CD4-positive, alpha-beta T cell (primary cell): ENCODE measurements around the gene NECAP2. TPM values are rescaled to one million over a fixed set of nuclear protein-coding genes. Genes with fewer than 3 reads are reported as not detected.

Experiments used
- ATAC-seq: fragments of 200-7000 bp; cut with Tn5 transposase; one replicate; pipeline ENCODE4 v1.10.0; 2022; ENCODE audit warnings: mild to moderate bottlenecking; ENCODE audit not compliant: poor library complexity
- CTCF ChIA-PET: fragments of 350-600 bp; sonication (Branson Sonifier 250); formaldehyde crosslinking; loops from one replicate; lab custom pipeline; 2021; ENCODE audit warnings: antibody characterized with exemption, inconsistent platforms; lab: Charles Lee
- POLR2A ChIA-PET: fragments of 350-600 bp; sonication (Branson Sonifier 250); formaldehyde crosslinking; loops from one replicate; lab custom pipeline; 2021; ENCODE audit warnings: antibody characterized with exemption, inconsistent platforms; lab: Charles Lee
- DNase-seq, 14 experiments: peaks; one replicate each; pipeline ENCODE4 v3.0.0-alpha.2; 2013 to 2020; ENCODE audit warnings: mixed read lengths in 2 of 14
- H3K27ac ChIP-seq, 2 donors: one replicate each; pipeline versions ENCODE4 v1.5.1 to v1.7.0; 2013; ENCODE audit warnings: low read length in 2 of 2, low read depth in 1 of 2, mild to moderate bottlenecking in 1 of 2
- H3K27me3 ChIP-seq, 2 experiments: 1 replicate in 1 of 2; 2 replicates in 1 of 2; pipeline versions ENCODE4 v1.6.1 to v1.7.0; 2013; ENCODE audit warnings: low read length in 2 of 2, control low read depth in 1 of 2, mild to moderate bottlenecking in 1 of 2, moderate library complexity in 1 of 2; ENCODE audit not compliant: insufficient read depth in 2 of 2, control insufficient read depth in 1 of 2
- H3K36me3 ChIP-seq: one replicate; pipeline ENCODE4 v1.6.1; 2013; ENCODE audit warnings: low read length, control low read depth; ENCODE audit not compliant: insufficient read depth
- H3K4me1 ChIP-seq: one replicate; pipeline ENCODE4 v1.6.1; 2013; ENCODE audit warnings: low read length, control low read depth; ENCODE audit not compliant: insufficient read depth
- H3K4me3 ChIP-seq: one replicate; pipeline ENCODE4 v1.5.1; 2013; ENCODE audit warnings: mild to moderate bottlenecking, low read length, moderate library complexity
- H3K9me3 ChIP-seq, 2 experiments: 1 replicate in 1 of 2; 2 replicates in 1 of 2; pipeline versions ENCODE4 v1.6.1 to v1.7.0; 2013; ENCODE audit warnings: low read length in 2 of 2, mild to moderate bottlenecking in 2 of 2, control low read depth in 1 of 2, moderate library complexity in 1 of 2; ENCODE audit not compliant: control insufficient read depth in 1 of 2, insufficient read depth in 1 of 2
- H3K27ac Mint-ChIP-seq: one replicate; pipeline ENCODE4 v1.8.0; 2020; ENCODE audit warnings: mixed read lengths
- H3K27me3 Mint-ChIP-seq: one replicate; pipeline ENCODE4 v1.8.0; 2021; ENCODE audit warnings: mixed read lengths
- H3K36me3 Mint-ChIP-seq: one replicate; pipeline ENCODE4 v1.8.0; 2021; ENCODE audit warnings: low read depth, mixed read lengths
- H3K4me1 Mint-ChIP-seq: one replicate; pipeline ENCODE4 v1.8.0; 2021; ENCODE audit warnings: low read depth, mixed read lengths
- H3K4me3 Mint-ChIP-seq: one replicate; pipeline ENCODE4 v1.8.0; 2020; ENCODE audit warnings: mild to moderate bottlenecking, mixed read lengths
- H3K9me3 Mint-ChIP-seq: one replicate; pipeline ENCODE4 v1.8.0; 2020; ENCODE audit warnings: mixed read lengths
- CTCF ChIP-seq: fragments of 200-600 bp; IDR thresholded peaks from one replicate; pipeline ENCODE4 v1.8.0; 2022; ENCODE audit warnings: antibody characterized with exemption, mild to moderate bottlenecking
- intact Hi-C, 2 experiments: fragments of 100-400 bp; cut with DNase I in 1 of 2; cut with micrococcal nuclease in 1 of 2; formaldehyde crosslinking; loops; one replicate each; pipeline versions ENCODE4 v1.15.1 to v1.9.0; 2023 to 2025; cut with DNase I, micrococcal nuclease
- total RNA-seq, 174 experiments: library from RNA in 2 of 174; stranded (reverse) in 2 of 174; gene quantifications; one replicate each; pipeline ENCODE4 v1.2.3 and lab custom pipeline; 2021 to 2026

The NECAP2 gene
- total RNA-seq, 2 experiments from 2014 or later, result 65.8 to 66.0 TPM

- no peaks in the 10 kb centered on the region for H3K9me3 ChIP-seq
- H3K27me3 Mint-ChIP-seq, result no peaks in the 10 kb centered on the region
- no peak overlapping the region for H3K4me3 Mint-ChIP-seq
- H3K27me3 ChIP-seq, result no peaks in the 10 kb centered on the region
- H3K27ac ChIP-seq, result no peak overlapping the region
- peaks cover 24% of the 10 kb centered on the region for H3K4me1 ChIP-seq
- H3K36me3 ChIP-seq, result no peaks in the 10 kb centered on the region
- ATAC-seq, result no peak
- no peaks in the 10 kb centered on the region for H3K9me3 Mint-ChIP-seq
- H3K36me3 Mint-ChIP-seq, result no peaks in the 10 kb centered on the region
- no peak overlapping the region for H3K4me3 ChIP-seq
- H3K4me1 Mint-ChIP-seq, result peaks cover 13% of the 10 kb centered on the region
- intact Hi-C loops, result no loop called here
- ChIA-PET POLR2A (no interaction called here), CTCF (no interaction called here)
- H3K27ac Mint-ChIP-seq, result no peak overlapping the region
- no peak for TF ChIP-seq CTCF
- DNase-seq, result no peak
Measured at GRCh38 chr1:16425125-16426025, 15.1 kb upstream of the NECAP2 start.

GRCh38 chr1:16430606-16431005, 9.9 kb upstream of the NECAP2 start:
- ChIA-PET CTCF (interaction anchor here (0.6 kb wide), 1 partner anchor 122 kb away, joined by 4 read pairs; no protein-coding TSS in a partner anchor), POLR2A (no interaction called here)
- Mint-ChIP-seq H3K9me3 (no peaks in the 10 kb centered on the region), H3K4me3 (no peak overlapping the region), H3K4me1 (no peaks in the 10 kb centered on the region), H3K27ac (no peak overlapping the region), H3K36me3 (no peaks in the 10 kb centered on the region), H3K27me3 (no peaks in the 10 kb centered on the region)
- TF ChIP-seq CTCF, result no peak
- no peak for ATAC-seq
- H3K4me3 ChIP-seq, result no peak overlapping the region
- intact Hi-C loops, result no loop called here
- DNase-seq, result no peak
- H3K27ac ChIP-seq, result no peak overlapping the region
- H3K36me3 ChIP-seq, result no peaks in the 10 kb centered on the region
- H3K4me1 ChIP-seq, result no peaks in the 10 kb centered on the region
- H3K27me3 ChIP-seq, result peaks cover 0 to 2% of the 10 kb centered on the region in 2 experiments
- H3K9me3 ChIP-seq, result no peaks in the 10 kb centered on the region

- POLR2A ChIA-PET, result no interaction called here
- H3K9me3 ChIP-seq, result no peaks in the 10 kb centered on the region
- no peaks in the 10 kb centered on the region for H3K27me3 Mint-ChIP-seq
- H3K4me1 ChIP-seq, result no peaks in the 10 kb centered on the region
- H3K36me3 ChIP-seq, result no peaks in the 10 kb centered on the region
- CTCF ChIA-PET, result no interaction called here
- no peak for TF ChIP-seq CTCF
- intact Hi-C loops, result no loop called here
- peaks cover 0 to 2% of the 10 kb centered on the region in 2 experiments for H3K27me3 ChIP-seq
- no peak overlapping the region for H3K27ac ChIP-seq
- DNase-seq (no peak), ATAC-seq (no peak)
- no peak overlapping the region for H3K4me3 Mint-ChIP-seq
- no peaks in the 10 kb centered on the region for H3K36me3 Mint-ChIP-seq
- H3K4me3 ChIP-seq, result no peak overlapping the region
- H3K9me3 Mint-ChIP-seq, result no peaks in the 10 kb centered on the region
- H3K4me1 Mint-ChIP-seq, result no peaks in the 10 kb centered on the region
- H3K27ac Mint-ChIP-seq, result no peak overlapping the region
Measured at GRCh38 chr1:16433030-16433429, 7.5 kb upstream of the NECAP2 start.
